Activated naive CD8-positive, alpha-beta T cell (primary cell): ENCODE data around the gene TSR3.
A peak's percentile ranks its signal among the peaks of the same experiment; 100 is the strongest.
"Not testable (repeated sequence)": the region's sequence is repeated elsewhere in the genome, so short reads cannot be mapped to it uniquely, and the experiment has no call there.

Experiments
- H3K27ac Mint-ChIP-seq: one replicate; pipeline ENCODE4 v1.8.0; 2021; ENCODE audit warnings: mixed read lengths
- H3K27me3 Mint-ChIP-seq: one replicate; pipeline ENCODE4 v1.8.0; 2021; ENCODE audit warnings: mixed read lengths
- H3K36me3 Mint-ChIP-seq: one replicate; pipeline ENCODE4 v1.8.0; 2021; ENCODE audit warnings: mixed read lengths
- H3K4me1 Mint-ChIP-seq: one replicate; pipeline ENCODE4 v1.8.0; 2021; ENCODE audit warnings: low read depth, mixed read lengths
- H3K4me3 Mint-ChIP-seq: one replicate; pipeline ENCODE4 v1.8.0; 2021; ENCODE audit warnings: mild to moderate bottlenecking, mixed read lengths
- H3K9me3 Mint-ChIP-seq: one replicate; pipeline ENCODE4 v1.8.0; 2021; ENCODE audit warnings: low read depth, mixed read lengths

TSR3 gene

GRCh38 chr16:1330260-1330914, 21.3 kb downstream of the TSR3 start:
- H3K4me1 Mint-ChIP-seq = peaks cover 18% of the 10 kb centered on the region
- no peaks in the 10 kb centered on the region for H3K9me3 Mint-ChIP-seq
- no peak overlapping the region for H3K4me3 Mint-ChIP-seq
- no peaks in the 10 kb centered on the region for H3K36me3 Mint-ChIP-seq
- peaks cover 6% of the 10 kb centered on the region for H3K27me3 Mint-ChIP-seq
- H3K27ac Mint-ChIP-seq = no peak overlapping the region

GRCh38 chr16:1328961-1329360, 22.7 kb downstream of the TSR3 start:
- H3K36me3 Mint-ChIP-seq, H3K27ac Mint-ChIP-seq, H3K9me3 Mint-ChIP-seq, H3K27me3 Mint-ChIP-seq, H3K4me3 Mint-ChIP-seq: not testable (repeated sequence)
- H3K4me1 Mint-ChIP-seq = peaks cover 15% of the 10 kb centered on the region

DNA sequence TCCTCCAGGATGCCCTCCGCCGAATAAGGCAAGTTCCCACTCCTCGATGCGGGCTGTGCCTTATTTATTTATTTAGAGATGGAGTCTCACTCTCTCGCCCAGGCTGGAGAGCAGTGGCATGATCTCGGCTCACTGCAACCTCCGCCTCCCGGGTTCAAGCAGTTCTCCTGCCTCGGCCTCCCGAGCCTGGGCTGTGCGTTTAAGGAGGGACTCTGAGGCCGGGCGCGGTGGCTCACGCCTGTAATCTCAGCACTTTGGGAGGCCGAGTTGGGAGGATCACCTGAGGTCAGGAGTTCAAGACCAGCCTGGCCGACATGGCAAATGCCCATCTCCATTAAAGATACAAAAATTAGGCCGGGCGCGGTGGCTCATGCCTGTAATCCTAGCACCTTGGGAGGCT, 23.5 kb downstream of the TSR3 start:
- not testable (repeated sequence) for H3K36me3 Mint-ChIP-seq, H3K9me3 Mint-ChIP-seq, H3K27ac Mint-ChIP-seq, H3K27me3 Mint-ChIP-seq, H3K4me3 Mint-ChIP-seq
- peaks cover 15% of the 10 kb centered on the region for H3K4me1 Mint-ChIP-seq

DNA sequence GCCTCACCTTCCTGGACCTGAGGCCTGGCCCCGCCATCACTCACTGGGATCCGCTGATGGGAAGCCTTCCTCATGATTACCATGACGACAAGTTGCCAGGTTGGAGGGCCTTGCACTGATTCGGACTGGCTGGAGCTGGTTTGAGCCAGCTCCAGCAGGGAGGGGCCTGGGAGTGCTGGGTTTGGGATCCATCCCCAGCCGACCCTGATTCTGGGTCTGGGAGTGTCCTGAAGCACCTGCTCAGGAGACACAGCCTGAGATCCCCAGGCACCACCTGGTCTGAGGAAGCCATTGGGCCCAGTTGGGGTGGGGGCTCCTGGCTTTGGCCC, 24.1 kb downstream of the TSR3 start:
- no peaks in the 10 kb centered on the region for H3K36me3 Mint-ChIP-seq
- no peak overlapping the region for H3K4me3 Mint-ChIP-seq
- peaks cover 2% of the 10 kb centered on the region for H3K27me3 Mint-ChIP-seq
- H3K4me1 Mint-ChIP-seq = peaks cover 13% of the 10 kb centered on the region
- no peak overlapping the region for H3K27ac Mint-ChIP-seq
- no peaks in the 10 kb centered on the region for H3K9me3 Mint-ChIP-seq

DNA sequence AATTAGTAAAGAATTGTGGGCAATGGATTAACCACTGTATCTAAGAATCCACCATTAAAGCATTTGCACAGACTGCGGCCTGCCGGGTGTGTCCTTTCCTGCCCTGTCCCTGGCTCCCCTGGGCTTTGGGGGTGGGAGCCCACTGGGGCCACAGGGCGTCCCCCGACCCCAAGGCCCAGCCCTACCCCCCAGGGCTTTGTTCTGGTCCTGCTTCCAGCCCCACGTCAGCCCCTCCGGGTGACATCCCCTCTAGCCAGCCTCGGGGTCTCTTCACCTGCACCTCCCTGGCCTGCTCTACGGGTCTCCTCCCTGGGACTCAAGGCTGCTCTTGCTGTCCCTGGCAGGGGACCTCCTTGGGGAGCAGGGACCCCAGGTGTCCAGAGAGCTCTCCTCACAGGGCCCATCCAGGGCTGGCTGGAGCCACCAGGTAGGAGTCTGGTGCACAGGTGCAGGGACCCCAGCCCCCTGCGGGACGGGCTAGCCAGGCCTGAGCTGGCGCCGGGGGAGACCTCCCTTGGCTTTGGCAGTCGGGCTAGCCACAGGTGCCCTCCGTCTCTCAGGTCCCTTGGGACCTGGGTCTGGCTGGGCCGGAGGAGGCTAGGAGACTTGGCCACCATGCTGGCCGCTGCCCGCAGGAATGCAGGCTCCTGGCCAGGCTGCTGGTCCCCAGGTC, 24.6 kb downstream of the TSR3 start:
- Mint-ChIP-seq H3K4me3 (no peak overlapping the region), H3K27me3 (peaks cover 2% of the 10 kb centered on the region), H3K9me3 (no peaks in the 10 kb centered on the region), H3K36me3 (no peaks in the 10 kb centered on the region), H3K4me1 (peaks cover 8% of the 10 kb centered on the region), H3K27ac (no peak overlapping the region)

DNA sequence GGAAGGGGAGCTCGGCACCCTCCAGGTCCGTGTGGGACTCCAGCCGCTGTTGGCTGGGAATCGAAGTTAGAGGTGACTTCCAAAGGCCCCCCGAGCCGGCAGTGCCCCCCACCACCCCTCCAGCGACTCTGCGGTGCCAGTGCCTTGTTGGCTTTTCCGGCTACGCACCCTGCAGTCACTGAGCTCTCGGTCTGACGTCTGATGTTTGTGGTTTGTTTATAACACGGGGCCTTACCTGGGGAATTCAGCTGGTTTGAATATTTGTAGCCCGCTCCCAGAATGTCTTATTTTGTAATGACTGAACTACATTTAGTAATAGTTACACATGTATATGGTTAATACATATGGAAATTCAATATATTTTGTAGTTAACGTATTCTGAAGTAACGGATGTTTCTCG, 25.3 kb downstream of the TSR3 start:
- Mint-ChIP-seq H3K9me3 (no peaks in the 10 kb centered on the region), H3K4me3 (no peak overlapping the region), H3K4me1 (peaks cover 2% of the 10 kb centered on the region), H3K27me3 (no peaks in the 10 kb centered on the region), H3K27ac (peak overlapping the region; percentile 55), H3K36me3 (no peaks in the 10 kb centered on the region)

DNA sequence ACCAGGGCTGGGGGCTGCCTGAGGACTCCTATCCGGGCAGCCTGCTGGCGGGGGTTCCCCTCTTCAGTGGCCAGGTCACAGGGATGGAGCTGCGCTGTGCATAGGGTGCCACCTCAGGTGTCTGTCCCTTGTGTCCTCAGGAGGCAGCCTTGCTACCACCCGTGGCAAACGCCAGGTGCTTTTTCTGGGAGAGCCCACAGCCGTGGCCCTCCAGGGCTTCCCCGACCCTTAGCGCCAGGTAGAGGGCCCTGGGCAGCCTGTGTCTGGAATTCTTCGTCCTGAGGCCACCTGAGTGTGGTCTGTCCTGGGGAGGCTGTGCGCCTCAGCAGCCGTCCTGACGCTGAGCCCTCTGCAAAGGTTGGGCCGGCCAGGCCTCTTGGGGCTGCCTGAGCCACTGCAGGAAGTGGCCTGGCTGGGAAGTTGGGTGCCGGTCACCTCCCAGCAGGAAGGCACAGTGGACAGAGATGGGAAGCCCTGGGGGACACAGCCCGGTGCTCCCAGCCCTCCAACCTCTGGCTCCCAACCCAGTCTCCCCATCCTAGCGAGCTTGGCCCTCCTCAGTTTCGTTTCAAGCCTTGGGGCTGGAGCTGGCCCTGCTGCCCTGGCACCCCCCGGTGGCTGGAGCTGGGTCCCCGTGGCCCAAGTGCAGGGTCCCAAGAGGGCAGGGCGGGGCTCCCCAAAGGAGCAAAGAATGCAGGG, 25.9 kb downstream of the TSR3 start:
- H3K36me3 Mint-ChIP-seq = no peaks in the 10 kb centered on the region
- no peaks in the 10 kb centered on the region for H3K27me3 Mint-ChIP-seq
- H3K9me3 Mint-ChIP-seq = no peaks in the 10 kb centered on the region
- no peak overlapping the region for H3K27ac Mint-ChIP-seq
- H3K4me3 Mint-ChIP-seq = no peak overlapping the region
- no peaks in the 10 kb centered on the region for H3K4me1 Mint-ChIP-seq

- Mint-ChIP-seq H3K27me3 (no peaks in the 10 kb centered on the region), H3K4me3 (no peak overlapping the region), H3K36me3 (no peaks in the 10 kb centered on the region), H3K9me3 (no peaks in the 10 kb centered on the region), H3K4me1 (no peaks in the 10 kb centered on the region), H3K27ac (no peak overlapping the region)
Measured at GRCh38 chr16:1325261-1325660, 26.4 kb downstream of the TSR3 start.

DNA sequence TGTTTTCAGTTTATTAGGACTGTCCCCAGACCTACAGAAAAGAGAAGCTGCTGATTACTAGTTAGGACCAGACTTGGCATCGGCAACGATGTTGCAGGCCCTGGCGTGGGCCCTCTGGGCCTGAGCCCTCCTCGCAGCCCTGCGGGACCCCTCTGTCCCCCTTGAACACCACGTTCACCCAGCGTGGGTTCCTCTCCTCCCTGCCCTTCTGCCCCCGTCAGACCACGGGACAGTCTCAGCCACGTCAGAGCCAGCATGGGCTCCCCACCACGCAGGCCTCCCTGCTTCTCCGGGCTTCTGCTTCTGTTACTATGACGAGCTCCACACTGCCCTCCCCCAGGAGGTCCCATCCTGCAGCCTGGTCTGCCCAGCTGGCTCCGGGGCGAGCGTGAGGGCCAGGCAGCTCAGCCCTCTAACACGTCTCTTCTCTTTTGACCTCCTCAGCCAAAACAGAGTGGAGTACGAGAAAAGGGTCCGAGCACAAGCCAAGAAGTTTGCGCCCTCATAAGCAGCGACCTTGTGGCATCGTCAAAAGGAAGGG, 27.3 kb downstream of the TSR3 start:
- H3K4me1 Mint-ChIP-seq = no peaks in the 10 kb centered on the region
- no peak overlapping the region for H3K27ac Mint-ChIP-seq
- no peaks in the 10 kb centered on the region for H3K9me3 Mint-ChIP-seq
- H3K4me3 Mint-ChIP-seq = no peak overlapping the region
- H3K36me3 Mint-ChIP-seq = no peaks in the 10 kb centered on the region
- no peaks in the 10 kb centered on the region for H3K27me3 Mint-ChIP-seq

DNA sequence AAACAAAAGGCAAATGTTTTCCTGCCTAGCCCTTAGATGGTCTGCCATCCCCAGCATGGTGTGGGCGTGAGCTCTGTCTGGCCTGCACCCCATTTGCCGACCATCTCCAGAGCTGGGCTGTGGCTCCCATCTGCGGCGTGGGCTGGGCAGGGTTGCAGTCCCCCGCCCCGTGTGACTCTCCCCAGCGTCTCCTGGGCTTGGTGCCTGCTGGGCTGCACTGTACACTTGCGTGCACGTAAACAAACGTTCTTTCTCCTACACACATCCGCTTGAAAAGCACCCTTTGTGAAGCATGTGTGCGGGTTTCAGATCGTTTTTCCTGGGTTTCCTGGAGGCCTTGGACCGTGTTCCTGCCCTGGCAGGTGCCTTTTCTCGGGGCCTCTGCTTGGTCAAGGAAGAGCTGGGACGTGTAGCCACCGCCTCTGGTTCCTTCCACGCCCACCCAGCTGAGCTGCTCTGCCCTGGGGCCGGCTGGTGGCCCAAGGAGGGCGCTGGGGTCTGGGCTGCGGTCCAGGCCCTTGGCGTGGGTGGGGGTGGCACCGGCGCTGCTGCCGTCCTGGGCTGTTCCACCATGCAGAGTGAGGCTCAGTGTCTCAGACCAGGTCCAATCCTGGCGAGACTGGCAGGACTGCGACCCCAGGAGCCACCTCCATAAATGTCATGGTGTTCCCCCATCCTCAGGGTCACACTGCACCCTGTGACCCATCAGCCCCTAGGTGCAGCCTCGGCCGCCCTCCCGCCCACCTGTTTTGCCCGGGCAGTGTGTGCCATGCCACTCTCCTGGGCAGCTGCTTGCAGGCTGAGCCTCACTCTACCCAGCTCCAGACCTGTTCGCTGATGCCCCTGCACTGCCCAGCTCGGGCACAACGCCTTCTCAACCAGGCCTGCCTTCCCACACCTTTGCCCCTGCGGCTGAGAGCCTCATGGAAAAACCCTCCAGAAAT, 28.1 kb downstream of the TSR3 start:
- H3K27ac Mint-ChIP-seq = no peak overlapping the region
- no peaks in the 10 kb centered on the region for H3K9me3 Mint-ChIP-seq
- H3K4me1 Mint-ChIP-seq = no peaks in the 10 kb centered on the region
- no peak overlapping the region for H3K4me3 Mint-ChIP-seq
- H3K27me3 Mint-ChIP-seq = no peaks in the 10 kb centered on the region
- H3K36me3 Mint-ChIP-seq = no peaks in the 10 kb centered on the region

DNA sequence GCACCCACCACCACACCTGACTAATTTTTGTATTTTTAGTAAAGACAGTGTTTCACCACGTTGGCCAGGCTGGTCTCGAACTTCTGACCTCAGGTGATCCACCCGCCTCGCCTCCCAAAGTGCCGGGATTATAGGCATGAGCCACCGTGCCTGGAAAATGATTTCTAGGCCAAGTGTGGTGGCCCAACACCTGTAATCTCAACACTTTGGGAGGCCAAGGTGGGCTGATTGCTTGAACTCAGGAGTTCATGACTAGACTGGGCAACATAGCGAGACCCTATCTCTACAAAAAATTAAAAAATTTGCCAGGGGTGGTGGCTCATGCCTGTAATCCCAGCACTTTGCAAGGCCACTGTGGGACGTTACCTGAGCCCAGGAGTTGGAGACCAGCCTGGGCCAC, 29.3 kb downstream of the TSR3 start:
- no peak overlapping the region for H3K27ac Mint-ChIP-seq
- H3K27me3 Mint-ChIP-seq = no peaks in the 10 kb centered on the region
- H3K4me1 Mint-ChIP-seq = no peaks in the 10 kb centered on the region
- H3K4me3 Mint-ChIP-seq = no peak overlapping the region
- no peaks in the 10 kb centered on the region for H3K36me3 Mint-ChIP-seq
- no peaks in the 10 kb centered on the region for H3K9me3 Mint-ChIP-seq

GRCh38 chr16:1320658-1321240, 30.9 kb downstream of the TSR3 start:
- H3K9me3 Mint-ChIP-seq = no peaks in the 10 kb centered on the region
- H3K36me3 Mint-ChIP-seq = no peaks in the 10 kb centered on the region

DNA sequence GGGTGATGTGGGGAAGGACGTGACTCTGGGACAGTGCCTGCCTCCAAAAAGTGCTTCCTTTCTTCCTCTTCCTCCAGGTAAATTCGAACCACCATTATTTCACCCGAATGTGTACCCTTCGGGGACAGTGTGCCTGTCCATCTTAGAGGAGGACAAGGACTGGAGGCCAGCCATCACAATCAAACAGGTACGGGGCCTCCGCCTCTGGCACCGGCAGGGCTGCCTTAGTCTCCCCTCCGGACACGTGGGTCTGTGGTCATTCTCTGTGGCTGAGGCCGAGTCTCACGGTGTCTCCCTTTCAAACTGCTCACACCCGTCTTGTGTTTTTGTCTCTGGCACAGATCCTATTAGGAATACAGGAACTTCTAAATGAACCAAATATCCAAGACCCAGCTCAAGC, 31.6 kb downstream of the TSR3 start:
- peaks cover 3% of the 10 kb centered on the region for H3K4me1 Mint-ChIP-seq
- no peaks in the 10 kb centered on the region for H3K9me3 Mint-ChIP-seq
- H3K27ac Mint-ChIP-seq = no peak overlapping the region
- no peak overlapping the region for H3K4me3 Mint-ChIP-seq
- H3K27me3 Mint-ChIP-seq = no peaks in the 10 kb centered on the region
- no peaks in the 10 kb centered on the region for H3K36me3 Mint-ChIP-seq

More at GRCh38 chr16:1320658-1321240, 30.9 kb downstream of the TSR3 start:
- Mint-ChIP-seq H3K27ac (no peak overlapping the region), H3K4me3 (no peak overlapping the region), H3K27me3 (no peaks in the 10 kb centered on the region), H3K4me1 (no peaks in the 10 kb centered on the region)

DNA sequence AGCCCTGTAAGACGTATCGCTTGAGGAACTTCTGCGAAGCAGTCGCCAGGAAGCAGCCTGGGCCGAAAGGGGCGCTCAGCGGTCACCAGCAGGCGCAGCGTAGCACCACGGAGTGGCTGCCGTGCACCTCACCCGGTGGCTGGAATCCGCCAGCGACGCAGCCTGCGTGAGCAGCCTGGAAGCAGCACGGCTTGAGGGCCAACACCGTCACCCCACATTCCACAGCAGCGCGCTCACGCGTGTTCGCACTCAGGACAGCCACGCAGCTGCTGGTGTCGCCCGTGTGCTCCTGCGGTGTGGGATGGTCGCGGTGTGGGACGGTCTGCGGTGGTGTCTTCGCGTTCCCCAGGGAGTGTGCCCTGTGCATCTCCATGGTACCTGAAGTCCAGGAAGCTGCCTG, 32.6 kb downstream of the TSR3 start:
- no peak overlapping the region for H3K4me3 Mint-ChIP-seq
- H3K27ac Mint-ChIP-seq = no peak overlapping the region
- no peaks in the 10 kb centered on the region for H3K9me3 Mint-ChIP-seq
- H3K27me3 Mint-ChIP-seq = no peaks in the 10 kb centered on the region
- H3K4me1 Mint-ChIP-seq = peaks cover 8% of the 10 kb centered on the region
- H3K36me3 Mint-ChIP-seq = no peaks in the 10 kb centered on the region
